Liver (tissue), 3 donors: ENCODE measurements around the gene SP140L.

Experiments
- FOXA2 ChIP-seq: IDR thresholded peaks from 2 replicates; pipeline ENCODE4 v1.6.1; 2016; ENCODE audit warnings: antibody characterized with exemption
- GABPA ChIP-seq, 2 donors: IDR thresholded peaks in 1 of 2; conservative IDR thresholded peaks in 1 of 2; 2 replicates each; pipeline ENCODE4 v1.6.1; 2016; ENCODE audit warnings: antibody characterized with exemption in 2 of 2, mild to moderate bottlenecking in 1 of 2, moderate library complexity in 1 of 2
- RAD21 ChIP-seq, 2 donors: IDR thresholded peaks; 2 replicates each; pipeline ENCODE4 v1.6.1; 2016; ENCODE audit warnings: antibody characterized with exemption in 2 of 2, mild to moderate bottlenecking in 2 of 2
- RXRA ChIP-seq, 2 donors: IDR thresholded peaks; 2 replicates each; pipeline ENCODE4 v1.6.1; 2017 to 2018; ENCODE audit warnings: antibody characterized with exemption in 2 of 2, mild to moderate bottlenecking in 1 of 2
- SP1 ChIP-seq: IDR thresholded peaks from 2 replicates; pipeline ENCODE4 v1.6.1; 2018; ENCODE audit warnings: antibody characterized with exemption, mild to moderate bottlenecking
- YY1 ChIP-seq: IDR thresholded peaks from 2 replicates; pipeline ENCODE4 v1.6.1; 2016; ENCODE audit warnings: antibody characterized with exemption, mild to moderate bottlenecking
- TF ChIP-seq, protein P1 (sequence below): fragments of 150-350 bp; IDR thresholded peaks from 2 replicates; pipeline ENCODE4 v1.5.1; 2017; ENCODE audit warnings: improper control_type of control experiment, low read depth, low read length; ENCODE audit not compliant: missing input control
- TF ChIP-seq, protein P2 (sequence below): IDR thresholded peaks from 2 replicates; pipeline ENCODE4 v1.6.1; 2016; ENCODE audit warnings: antibody characterized with exemption, mild to moderate bottlenecking
- TF ChIP-seq, protein P3 (sequence below): IDR thresholded peaks from 2 replicates; pipeline ENCODE4 v1.6.1; 2016; ENCODE audit warnings: antibody characterized with exemption
- donor health status: healthy.
- donor health status: healthy.

DNA sequence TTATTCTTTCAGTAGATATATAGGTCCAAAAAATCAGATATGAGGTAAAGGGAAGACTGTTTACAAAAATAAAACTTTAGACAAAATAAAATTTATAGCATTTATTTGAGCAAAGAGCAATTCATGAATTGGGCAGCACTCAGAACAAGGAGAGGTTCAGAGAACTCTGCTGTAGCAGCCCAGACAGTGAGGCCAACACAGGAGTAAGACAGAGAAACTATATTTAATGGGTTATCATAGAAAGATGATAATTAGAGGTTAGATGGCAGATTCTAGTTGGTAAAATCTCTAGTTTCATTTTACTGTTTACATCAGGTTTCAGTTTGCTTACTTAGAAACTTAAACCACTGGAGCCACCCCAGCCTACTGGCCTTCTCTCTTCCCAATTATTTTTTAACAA lies 30.1 kb upstream of the SP140L start:
- TF ChIP-seq RXRA (IDR thresholded peaks at IDR 0.05) = no peak
- TF ChIP-seq, protein P1, sequence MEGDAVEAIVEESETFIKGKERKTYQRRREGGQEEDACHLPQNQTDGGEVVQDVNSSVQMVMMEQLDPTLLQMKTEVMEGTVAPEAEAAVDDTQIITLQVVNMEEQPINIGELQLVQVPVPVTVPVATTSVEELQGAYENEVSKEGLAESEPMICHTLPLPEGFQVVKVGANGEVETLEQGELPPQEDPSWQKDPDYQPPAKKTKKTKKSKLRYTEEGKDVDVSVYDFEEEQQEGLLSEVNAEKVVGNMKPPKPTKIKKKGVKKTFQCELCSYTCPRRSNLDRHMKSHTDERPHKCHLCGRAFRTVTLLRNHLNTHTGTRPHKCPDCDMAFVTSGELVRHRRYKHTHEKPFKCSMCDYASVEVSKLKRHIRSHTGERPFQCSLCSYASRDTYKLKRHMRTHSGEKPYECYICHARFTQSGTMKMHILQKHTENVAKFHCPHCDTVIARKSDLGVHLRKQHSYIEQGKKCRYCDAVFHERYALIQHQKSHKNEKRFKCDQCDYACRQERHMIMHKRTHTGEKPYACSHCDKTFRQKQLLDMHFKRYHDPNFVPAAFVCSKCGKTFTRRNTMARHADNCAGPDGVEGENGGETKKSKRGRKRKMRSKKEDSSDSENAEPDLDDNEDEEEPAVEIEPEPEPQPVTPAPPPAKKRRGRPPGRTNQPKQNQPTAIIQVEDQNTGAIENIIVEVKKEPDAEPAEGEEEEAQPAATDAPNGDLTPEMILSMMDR = no peak
- no peak for TF ChIP-seq FOXA2
- TF ChIP-seq, protein P2, sequence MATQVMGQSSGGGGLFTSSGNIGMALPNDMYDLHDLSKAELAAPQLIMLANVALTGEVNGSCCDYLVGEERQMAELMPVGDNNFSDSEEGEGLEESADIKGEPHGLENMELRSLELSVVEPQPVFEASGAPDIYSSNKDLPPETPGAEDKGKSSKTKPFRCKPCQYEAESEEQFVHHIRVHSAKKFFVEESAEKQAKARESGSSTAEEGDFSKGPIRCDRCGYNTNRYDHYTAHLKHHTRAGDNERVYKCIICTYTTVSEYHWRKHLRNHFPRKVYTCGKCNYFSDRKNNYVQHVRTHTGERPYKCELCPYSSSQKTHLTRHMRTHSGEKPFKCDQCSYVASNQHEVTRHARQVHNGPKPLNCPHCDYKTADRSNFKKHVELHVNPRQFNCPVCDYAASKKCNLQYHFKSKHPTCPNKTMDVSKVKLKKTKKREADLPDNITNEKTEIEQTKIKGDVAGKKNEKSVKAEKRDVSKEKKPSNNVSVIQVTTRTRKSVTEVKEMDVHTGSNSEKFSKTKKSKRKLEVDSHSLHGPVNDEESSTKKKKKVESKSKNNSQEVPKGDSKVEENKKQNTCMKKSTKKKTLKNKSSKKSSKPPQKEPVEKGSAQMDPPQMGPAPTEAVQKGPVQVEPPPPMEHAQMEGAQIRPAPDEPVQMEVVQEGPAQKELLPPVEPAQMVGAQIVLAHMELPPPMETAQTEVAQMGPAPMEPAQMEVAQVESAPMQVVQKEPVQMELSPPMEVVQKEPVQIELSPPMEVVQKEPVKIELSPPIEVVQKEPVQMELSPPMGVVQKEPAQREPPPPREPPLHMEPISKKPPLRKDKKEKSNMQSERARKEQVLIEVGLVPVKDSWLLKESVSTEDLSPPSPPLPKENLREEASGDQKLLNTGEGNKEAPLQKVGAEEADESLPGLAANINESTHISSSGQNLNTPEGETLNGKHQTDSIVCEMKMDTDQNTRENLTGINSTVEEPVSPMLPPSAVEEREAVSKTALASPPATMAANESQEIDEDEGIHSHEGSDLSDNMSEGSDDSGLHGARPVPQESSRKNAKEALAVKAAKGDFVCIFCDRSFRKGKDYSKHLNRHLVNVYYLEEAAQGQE = no peak
- TF ChIP-seq RAD21 (IDR thresholded peaks at IDR 0.05) = no peak
- TF ChIP-seq, protein P3, sequence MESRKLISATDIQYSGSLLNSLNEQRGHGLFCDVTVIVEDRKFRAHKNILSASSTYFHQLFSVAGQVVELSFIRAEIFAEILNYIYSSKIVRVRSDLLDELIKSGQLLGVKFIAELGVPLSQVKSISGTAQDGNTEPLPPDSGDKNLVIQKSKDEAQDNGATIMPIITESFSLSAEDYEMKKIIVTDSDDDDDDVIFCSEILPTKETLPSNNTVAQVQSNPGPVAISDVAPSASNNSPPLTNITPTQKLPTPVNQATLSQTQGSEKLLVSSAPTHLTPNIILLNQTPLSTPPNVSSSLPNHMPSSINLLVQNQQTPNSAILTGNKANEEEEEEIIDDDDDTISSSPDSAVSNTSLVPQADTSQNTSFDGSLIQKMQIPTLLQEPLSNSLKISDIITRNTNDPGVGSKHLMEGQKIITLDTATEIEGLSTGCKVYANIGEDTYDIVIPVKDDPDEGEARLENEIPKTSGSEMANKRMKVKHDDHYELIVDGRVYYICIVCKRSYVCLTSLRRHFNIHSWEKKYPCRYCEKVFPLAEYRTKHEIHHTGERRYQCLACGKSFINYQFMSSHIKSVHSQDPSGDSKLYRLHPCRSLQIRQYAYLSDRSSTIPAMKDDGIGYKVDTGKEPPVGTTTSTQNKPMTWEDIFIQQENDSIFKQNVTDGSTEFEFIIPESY = no peak
- no peak for TF ChIP-seq YY1
- TF ChIP-seq GABPA (IDR thresholded peaks at IDR 0.05 in 1 of 2, conservative IDR thresholded peaks at IDR 0.05 in 1 of 2) = no peak
- TF ChIP-seq SP1 = no peak
